ENCODE results near the gene TIMM22. TPM values are rescaled to one million over a fixed set of nuclear protein-coding genes. Genes with fewer than 3 reads are reported as not detected.

TIMM22 gene
- total RNA-seq, result 15.5 and 21.1 TPM in 2 replicates

DNA sequence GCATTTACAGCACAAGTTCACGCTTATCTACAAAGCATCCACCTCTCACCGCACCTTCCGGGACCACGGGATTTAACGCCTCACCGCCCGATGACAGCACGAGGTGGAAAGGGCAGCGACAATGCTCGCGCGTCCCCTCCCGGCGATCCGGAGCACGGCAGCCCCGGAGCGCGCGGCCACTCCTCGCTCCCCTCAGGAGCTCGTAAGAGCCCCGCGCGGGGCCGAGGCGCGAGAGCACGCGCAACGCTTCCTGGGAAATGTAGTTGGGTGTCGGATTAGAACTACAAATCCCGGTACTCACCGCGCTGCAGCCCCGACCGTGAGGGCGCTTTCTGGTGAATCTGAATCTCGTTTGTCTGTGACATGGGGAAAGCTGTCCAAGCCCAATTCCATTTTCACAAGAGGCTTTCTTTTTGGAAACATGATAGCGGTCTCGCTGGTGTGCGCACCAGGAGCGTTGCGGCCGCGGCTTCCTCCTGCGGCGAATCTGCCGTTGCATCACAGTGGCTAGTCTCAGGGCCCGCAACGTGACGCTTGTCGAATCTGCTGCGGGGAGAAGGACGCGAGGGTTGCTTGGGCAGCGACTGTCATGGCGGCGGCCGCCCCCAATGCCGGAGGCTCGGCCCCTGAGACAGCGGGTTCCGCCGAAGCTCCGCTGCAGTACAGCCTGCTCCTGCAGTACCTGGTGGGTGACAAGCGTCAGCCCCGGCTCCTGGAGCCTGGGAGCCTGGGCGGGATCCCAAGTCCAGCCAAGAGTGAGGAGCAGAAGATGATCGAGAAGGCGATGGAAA lies at the start of gene TIMM22:
Gene TIMM22, plus strand, starts transcription at position 576 of the 791 bp plus-strand sequence. Its CDS starts 14 bp downstream, at position 590.

DNA sequence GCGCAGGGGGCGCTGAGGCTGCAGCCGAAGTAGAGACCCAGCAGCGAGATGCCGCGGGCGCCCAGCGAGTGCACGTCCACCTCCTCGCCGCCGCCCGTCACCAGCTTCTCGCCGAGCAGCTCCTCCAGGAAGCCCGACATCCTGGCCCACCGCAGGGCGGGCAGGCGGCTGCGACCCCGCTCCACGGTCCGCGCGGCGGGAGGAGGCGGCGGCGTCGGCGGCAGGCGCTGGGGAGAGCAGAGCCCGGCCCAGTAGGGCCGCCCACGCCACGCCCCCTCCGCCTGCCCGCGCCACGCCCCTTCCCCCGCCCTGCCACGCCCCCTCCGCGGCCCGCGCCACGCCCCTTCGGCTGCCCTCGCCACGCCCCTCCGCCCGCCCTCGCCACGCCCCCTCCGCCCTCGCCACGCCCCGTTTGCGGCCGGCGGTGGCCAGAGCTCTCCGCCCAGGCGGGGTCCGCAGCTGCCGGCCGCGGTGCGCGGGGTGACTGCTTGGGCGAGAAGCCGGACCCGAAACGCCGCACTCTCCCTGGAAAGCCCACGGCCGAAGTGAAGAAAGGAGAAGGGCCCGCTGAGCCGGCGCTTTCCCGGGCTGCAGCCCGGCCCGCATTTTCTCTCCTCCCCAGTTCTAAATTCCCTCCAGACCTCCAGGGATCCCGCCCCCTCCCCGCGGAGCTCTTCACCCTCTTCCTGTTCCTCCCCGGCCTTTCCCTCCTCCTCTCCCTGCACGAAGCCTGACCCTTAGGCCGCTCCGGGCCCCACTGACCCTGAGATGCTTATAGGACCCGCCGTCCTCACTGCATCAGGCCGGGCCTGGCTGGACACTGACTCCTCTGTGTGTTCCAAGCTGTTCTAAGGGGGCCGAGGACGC lies 17.2 kb upstream of the TIMM22 start, which contains the start of gene NXN:
Gene NXN, minus strand, starts transcription at position 238 of the 867 bp plus-strand sequence.

Other genes with a start within 250 kb of the TIMM22 start
- gene GEMIN4, start 244.9 kb upstream of the TIMM22 start, total RNA-seq, result 19.6 and 34.1 TPM in 2 replicates
- 48.9 and 70.2 TPM in 2 replicates for gene GLOD4, start 214.8 kb upstream of the TIMM22 start, total RNA-seq
- 13.4 and 23.9 TPM in 2 replicates for gene MRM3, start 214.8 kb upstream of the TIMM22 start, total RNA-seq
- gene NXN, start 17.4 kb upstream of the TIMM22 start, total RNA-seq, result 109 and 115 TPM in 2 replicates
- 24.0 and 48.0 TPM in 2 replicates for gene ABR, start 182.9 kb downstream of the TIMM22 start, total RNA-seq